GM12872 (cell line): ENCODE measurements around the gene ARL3.

Experiments used
- TF ChIP-seq, protein P1 (sequence below): IDR thresholded peaks from 3 replicates; pipeline ENCODE4 v1.5.1; 2011; ENCODE audit warnings: low read depth, mild to moderate bottlenecking, low read length, moderate library complexity; ENCODE audit not compliant: insufficient read depth

ARL3 gene

DNA sequence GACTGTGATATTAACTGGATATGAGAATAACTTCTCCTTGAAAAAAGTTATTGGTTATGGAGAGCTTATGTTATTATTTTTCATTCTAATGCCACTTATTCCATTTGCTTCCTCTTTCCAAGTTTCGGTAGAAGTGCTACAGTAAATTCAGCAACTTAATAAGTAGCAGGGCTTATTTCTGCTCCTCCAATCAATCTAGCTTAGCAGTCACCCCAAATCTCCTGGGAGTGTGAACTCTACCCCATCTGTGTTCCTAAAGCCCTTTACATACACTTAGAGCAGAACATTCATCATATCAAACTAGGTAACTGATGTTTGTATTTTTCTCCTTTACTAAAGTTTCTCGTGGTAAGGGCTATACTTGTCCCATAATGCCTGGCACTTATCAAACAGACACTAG lies 8.7 kb downstream of the ARL3 start:
- TF ChIP-seq, protein P1, sequence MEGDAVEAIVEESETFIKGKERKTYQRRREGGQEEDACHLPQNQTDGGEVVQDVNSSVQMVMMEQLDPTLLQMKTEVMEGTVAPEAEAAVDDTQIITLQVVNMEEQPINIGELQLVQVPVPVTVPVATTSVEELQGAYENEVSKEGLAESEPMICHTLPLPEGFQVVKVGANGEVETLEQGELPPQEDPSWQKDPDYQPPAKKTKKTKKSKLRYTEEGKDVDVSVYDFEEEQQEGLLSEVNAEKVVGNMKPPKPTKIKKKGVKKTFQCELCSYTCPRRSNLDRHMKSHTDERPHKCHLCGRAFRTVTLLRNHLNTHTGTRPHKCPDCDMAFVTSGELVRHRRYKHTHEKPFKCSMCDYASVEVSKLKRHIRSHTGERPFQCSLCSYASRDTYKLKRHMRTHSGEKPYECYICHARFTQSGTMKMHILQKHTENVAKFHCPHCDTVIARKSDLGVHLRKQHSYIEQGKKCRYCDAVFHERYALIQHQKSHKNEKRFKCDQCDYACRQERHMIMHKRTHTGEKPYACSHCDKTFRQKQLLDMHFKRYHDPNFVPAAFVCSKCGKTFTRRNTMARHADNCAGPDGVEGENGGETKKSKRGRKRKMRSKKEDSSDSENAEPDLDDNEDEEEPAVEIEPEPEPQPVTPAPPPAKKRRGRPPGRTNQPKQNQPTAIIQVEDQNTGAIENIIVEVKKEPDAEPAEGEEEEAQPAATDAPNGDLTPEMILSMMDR: no peak

DNA sequence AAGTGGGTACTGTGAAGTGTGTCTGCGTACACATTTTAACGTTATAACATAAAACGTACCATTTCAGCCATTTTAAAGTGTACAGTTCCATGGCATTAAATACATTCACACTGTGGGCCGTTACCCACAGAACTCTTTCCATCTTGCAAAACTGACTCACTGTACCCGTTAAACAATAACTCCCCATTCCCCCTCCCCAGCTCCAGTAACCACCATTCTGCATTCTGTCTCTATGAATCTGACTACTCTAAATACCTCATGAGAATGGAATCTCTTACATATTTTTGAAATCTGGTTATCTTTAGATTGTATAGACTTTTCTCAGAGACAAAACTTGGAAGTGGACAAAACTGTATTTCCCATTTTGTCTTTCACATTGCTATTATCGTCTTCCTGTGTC lies 9.3 kb downstream of the ARL3 start:
- TF ChIP-seq, protein P1: no peak

DNA sequence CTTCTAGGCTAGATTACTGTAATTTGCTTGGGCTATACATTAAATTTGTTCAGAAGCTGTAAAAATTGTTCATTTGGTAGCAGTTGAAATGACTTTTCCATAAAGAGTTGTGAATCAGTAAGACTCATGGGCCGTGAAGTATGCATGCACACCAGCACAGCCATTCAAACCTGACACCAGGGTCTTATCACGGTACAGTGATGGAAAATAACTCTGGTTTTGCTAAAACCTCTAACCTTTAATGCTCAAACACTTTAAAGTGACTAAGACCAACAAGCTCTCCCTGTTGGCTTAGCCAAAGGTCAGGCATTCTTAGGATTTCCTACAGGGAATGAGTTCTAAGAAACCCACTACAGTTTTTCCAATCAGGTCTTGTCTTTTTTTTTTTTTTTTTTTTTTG lies 11.5 kb downstream of the ARL3 start:
- TF ChIP-seq, protein P1: no peak

DNA sequence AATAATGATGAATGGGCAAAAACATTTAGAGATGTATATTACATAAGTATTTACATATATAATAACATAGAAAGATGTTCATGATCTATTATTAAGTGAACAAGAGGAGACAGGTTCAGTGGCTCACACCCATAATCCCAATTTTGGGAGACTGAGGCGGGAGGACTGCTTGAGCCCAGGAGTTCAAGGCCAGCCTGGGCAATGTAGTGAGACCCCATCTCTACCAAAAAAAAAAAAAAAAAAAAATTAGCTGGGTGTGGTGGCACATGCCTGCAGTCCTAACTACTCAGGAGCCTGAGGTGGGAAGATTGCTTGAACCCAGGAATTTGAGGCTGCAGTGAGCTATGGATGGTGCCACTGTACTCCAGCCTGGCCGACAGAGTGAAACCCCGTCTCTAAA lies 12.4 kb downstream of the ARL3 start:
- TF ChIP-seq, protein P1: no peak

DNA sequence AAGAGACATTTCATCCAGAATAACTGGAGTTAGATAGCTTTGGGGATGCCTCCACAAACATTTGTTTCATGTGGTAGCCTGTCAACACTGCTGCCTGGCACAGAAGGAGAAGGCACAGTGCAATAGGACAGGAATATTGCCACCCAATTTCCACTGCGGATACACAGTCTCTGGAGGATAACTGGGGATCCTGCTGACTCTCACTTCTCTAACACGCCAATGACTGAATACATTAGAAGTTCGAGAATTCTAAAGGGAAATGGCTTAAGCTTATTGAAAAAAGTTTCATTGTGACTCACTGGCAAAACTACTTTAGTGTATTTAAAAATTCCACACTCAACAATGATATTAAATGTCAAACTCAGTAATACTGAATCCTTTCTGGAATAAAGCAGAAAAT lies 12.9 kb downstream of the ARL3 start:
- TF ChIP-seq, protein P1: no peak

DNA sequence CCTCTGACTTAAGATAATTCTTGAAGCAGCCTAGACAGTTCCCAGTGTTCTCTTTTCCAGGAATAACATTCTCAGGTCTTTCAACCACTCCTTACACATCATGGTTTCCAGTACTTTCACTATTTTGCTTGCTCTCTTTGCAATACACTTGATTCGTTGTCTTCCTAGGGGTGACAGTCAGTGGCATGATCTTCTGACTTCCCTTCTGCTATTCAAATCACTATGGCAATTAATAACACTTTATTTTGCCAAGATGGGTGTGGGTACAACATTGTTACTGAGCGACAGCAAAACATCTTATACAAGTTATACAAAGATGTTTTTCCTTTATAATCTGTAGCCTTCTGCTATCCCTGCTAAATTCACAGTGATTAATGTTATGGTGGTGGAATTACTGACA lies 15.3 kb downstream of the ARL3 start:
- TF ChIP-seq, protein P1: no peak

DNA sequence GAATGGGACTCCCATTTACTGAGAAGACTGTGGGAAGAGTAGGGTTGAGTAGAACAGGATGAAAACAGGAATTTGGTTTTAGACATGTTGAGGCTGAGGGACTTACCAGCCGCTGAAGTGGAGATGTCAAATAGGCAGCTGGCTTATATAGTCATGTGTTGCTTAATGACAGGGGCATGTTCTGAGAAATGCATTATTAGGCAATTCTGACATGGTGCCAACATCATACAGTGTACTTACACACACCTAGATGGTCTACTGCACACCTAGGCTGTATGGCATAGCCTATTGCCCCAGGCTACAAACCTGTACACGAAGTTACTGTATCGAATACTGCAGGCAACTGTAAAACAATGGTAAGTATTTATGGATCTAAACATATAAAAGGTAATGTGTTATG lies 17.5 kb downstream of the ARL3 start:
- TF ChIP-seq, protein P1: no peak
